Putamen (tissue), 1 donor: ENCODE measurements around the gene VWA3B.
A peak's percentile ranks its signal among the peaks of the same experiment; 100 is the strongest.

Experiments used
- DNase-seq: peaks from one replicate; pipeline ENCODE4 v3.0.0-alpha.2; 2016; ENCODE audit warnings: low spot score

The VWA3B gene

GRCh38 chr2:98177286-98177685 is 90.3 kb downstream of the VWA3B start:
- no peak for DNase-seq

- no peak for DNase-seq
Observed at GRCh38 chr2:98177986-98178385, 91.0 kb downstream of the VWA3B start.

- no peak for DNase-seq
Observed at GRCh38 chr2:98180456-98180855, 93.5 kb downstream of the VWA3B start.

- no peak for DNase-seq
Observed at GRCh38 chr2:98181346-98181745, 94.4 kb downstream of the VWA3B start.

- DNase-seq = peak; percentile 50
Observed at GRCh38 chr2:98185801-98186200, 98.8 kb downstream of the VWA3B start.

- no peak for DNase-seq
Observed at GRCh38 chr2:98187194-98187593, 100.2 kb downstream of the VWA3B start.

GRCh38 chr2:98188351-98189046 is 101.5 kb downstream of the VWA3B start:
- DNase-seq = no peak

GRCh38 chr2:98191883-98192282 is 104.9 kb downstream of the VWA3B start:
- no peak for DNase-seq

GRCh38 chr2:98201576-98201975 is 114.6 kb downstream of the VWA3B start:
- DNase-seq = no peak

GRCh38 chr2:98205889-98206288 is 118.9 kb downstream of the VWA3B start:
- no peak for DNase-seq

GRCh38 chr2:98212092-98213000 is 125.4 kb downstream of the VWA3B start:
- no peak for DNase-seq

GRCh38 chr2:98216616-98217015 is 129.6 kb downstream of the VWA3B start:
- no peak for DNase-seq

GRCh38 chr2:98219152-98219551 is 132.2 kb downstream of the VWA3B start:
- no peak for DNase-seq

- no peak for DNase-seq
Observed at GRCh38 chr2:98233941-98234340, 147.0 kb downstream of the VWA3B start.

- DNase-seq = no peak
Observed at GRCh38 chr2:98234776-98235175, 147.8 kb downstream of the VWA3B start.

- DNase-seq = no peak
Observed at GRCh38 chr2:98236935-98237334, 150.0 kb downstream of the VWA3B start.

GRCh38 chr2:98240786-98241398 is 153.9 kb downstream of the VWA3B start:
- DNase-seq = no peak

- no peak for DNase-seq
Observed at GRCh38 chr2:98241592-98241991, 154.6 kb downstream of the VWA3B start.

- peak; percentile 84 for DNase-seq
Observed at GRCh38 chr2:98242003-98242402, 155.0 kb downstream of the VWA3B start.

GRCh38 chr2:98245491-98245890 is 158.5 kb downstream of the VWA3B start:
- DNase-seq = no peak

- no peak for DNase-seq
Observed at GRCh38 chr2:98247383-98247782, 160.4 kb downstream of the VWA3B start.

GRCh38 chr2:98252038-98252773 is 165.2 kb downstream of the VWA3B start:
- DNase-seq = no peak
